ENCODE measurements around the gene ZNF433.

DNA sequence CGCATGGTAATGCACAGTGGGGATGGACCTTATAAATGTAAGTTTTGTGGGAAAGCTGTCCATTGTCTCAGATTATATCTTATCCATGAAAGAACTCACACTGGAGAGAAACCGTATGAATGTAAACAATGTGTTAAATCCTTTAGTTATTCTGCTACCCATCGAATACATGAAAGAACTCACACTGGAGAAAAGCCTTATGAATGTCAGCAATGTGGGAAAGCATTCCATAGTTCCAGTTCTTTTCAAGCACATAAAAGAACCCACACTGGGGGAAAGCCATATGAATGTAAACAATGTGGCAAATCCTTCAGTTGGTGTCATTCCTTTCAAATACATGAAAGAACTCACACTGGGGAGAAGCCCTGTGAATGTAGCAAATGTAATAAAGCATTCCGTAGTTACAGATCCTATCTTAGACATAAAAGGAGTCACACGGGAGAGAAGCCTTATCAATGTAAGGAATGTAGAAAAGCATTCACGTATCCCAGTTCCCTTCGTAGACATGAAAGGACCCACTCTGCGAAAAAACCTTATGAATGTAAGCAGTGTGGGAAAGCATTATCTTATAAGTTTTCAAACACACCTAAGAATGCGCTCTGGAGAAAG is 56.9 kb downstream of the ZNF433 start:
- TF ChIP-seq POLR2A (IDR thresholded peaks at IDR 0.05; ENCODE audit: low read depth, low read length): no peak
- TF ChIP-seq POLR2AphosphoS5 (IDR thresholded peaks at IDR 0.05; ENCODE audit: low read depth, low read length): no peak
- no peak for TF ChIP-seq TAF1 (IDR thresholded peaks at IDR 0.05; ENCODE audit: borderline replicate concordance, low read depth, low read length)

Data from GM12892 (cell line).